ENCODE results near the gene FGD3.

FGD3 gene

GRCh38 chr9:93033531-93033930, 86.2 kb downstream of the FGD3 start:
- DNase-seq = no peak

- no peak for DNase-seq
Measured at GRCh38 chr9:93035106-93035660, 87.9 kb downstream of the FGD3 start.

- DNase-seq = peak; percentile 36 to 67
Measured at GRCh38 chr9:93035821-93036351, 88.6 kb downstream of the FGD3 start.

GRCh38 chr9:93036887-93037475, 89.7 kb downstream of the FGD3 start:
- no peak for DNase-seq

- no peak for DNase-seq
Measured at GRCh38 chr9:93037476-93037971, 90.2 kb downstream of the FGD3 start.

- DNase-seq = no peak
Measured at GRCh38 chr9:93038918-93039317, 91.6 kb downstream of the FGD3 start.

- no peak for DNase-seq
Measured at GRCh38 chr9:93039456-93039855, 92.1 kb downstream of the FGD3 start.

GRCh38 chr9:93039976-93040375, 92.7 kb downstream of the FGD3 start:
- no peak for DNase-seq

- DNase-seq = no peak
Measured at GRCh38 chr9:93040409-93040808, 93.1 kb downstream of the FGD3 start.

- no peak for DNase-seq
Measured at GRCh38 chr9:93041108-93041802, 93.9 kb downstream of the FGD3 start.

- no peak for DNase-seq
Measured at GRCh38 chr9:93043122-93043521, 95.8 kb downstream of the FGD3 start.

GRCh38 chr9:93045521-93045920, 98.2 kb downstream of the FGD3 start:
- no peak for DNase-seq

GRCh38 chr9:93048566-93049448, 101.5 kb downstream of the FGD3 start:
- no peak for DNase-seq

- DNase-seq = no peak
Measured at GRCh38 chr9:93049491-93049890, 102.2 kb downstream of the FGD3 start.

- DNase-seq = no peak
Measured at GRCh38 chr9:93050231-93050630, 102.9 kb downstream of the FGD3 start.

- DNase-seq = no peak
Measured at GRCh38 chr9:93051680-93052089, 104.4 kb downstream of the FGD3 start.

- no peak for DNase-seq
Measured at GRCh38 chr9:93052791-93053540, 105.6 kb downstream of the FGD3 start.

- no peak for DNase-seq
Measured at GRCh38 chr9:93053781-93054331, 106.5 kb downstream of the FGD3 start.

GRCh38 chr9:93054758-93055704, 107.7 kb downstream of the FGD3 start:
- DNase-seq = no peak

GRCh38 chr9:93057042-93057702, 109.8 kb downstream of the FGD3 start:
- DNase-seq = no peak

All from cerebellar nuclear complex (tissue), 1 donor.